PC-3 (cell line): Measurements from ENCODE around the gene CERKL.

ENCODE experiments used
- EZH2phosphoT487 ChIP-seq: fragments of 300-600 bp; sonication (generic); IDR thresholded peaks from 2 replicates; pipeline ENCODE4 v1.6.1; 2018; ENCODE audit warnings: mild to moderate bottlenecking, antibody characterized with exemption, low read length, borderline replicate concordance
- TF ChIP-seq, protein P1 (sequence below): fragments of 300-600 bp; sonication (generic); conservative IDR thresholded peaks from 2 replicates; pipeline ENCODE4 v1.5.1; 2017; ENCODE audit warnings: antibody characterized with exemption, low read depth, mild to moderate bottlenecking, low read length

DNA sequence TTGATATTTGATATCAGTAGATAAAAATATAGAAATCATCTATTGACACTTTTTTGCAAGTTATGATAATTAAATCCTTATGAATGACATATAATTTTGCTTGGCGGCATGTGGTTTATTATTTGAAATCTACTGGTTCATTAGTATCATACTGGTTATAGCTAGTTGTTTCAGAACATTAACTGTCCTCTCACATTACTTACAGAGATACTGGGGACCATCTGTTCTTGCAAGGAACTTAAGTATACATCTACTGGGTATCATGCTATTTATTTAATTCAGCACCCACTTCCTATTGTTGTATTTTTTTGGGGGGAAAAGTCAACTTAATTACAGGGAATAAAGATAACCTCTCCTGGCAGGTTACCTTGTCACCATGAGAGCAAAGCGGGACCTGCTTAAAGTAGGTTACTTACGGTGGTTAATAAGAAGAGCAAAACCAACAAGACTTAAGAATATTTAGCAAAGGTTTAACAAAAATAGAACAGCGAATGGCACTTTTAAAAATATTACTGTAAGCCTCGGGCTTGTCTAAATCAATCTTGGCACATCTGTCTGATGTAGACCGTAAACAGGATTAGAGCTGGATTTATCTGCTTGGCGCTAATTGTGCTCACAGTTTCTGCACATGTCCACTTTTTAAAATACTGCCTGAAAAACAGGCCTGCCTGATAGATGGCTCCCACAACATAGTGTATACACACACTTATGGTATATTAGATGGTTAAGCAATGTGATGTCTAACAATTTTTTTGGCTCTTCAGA lies 41.8 kb downstream of the CERKL start:
- TF ChIP-seq, protein P1, sequence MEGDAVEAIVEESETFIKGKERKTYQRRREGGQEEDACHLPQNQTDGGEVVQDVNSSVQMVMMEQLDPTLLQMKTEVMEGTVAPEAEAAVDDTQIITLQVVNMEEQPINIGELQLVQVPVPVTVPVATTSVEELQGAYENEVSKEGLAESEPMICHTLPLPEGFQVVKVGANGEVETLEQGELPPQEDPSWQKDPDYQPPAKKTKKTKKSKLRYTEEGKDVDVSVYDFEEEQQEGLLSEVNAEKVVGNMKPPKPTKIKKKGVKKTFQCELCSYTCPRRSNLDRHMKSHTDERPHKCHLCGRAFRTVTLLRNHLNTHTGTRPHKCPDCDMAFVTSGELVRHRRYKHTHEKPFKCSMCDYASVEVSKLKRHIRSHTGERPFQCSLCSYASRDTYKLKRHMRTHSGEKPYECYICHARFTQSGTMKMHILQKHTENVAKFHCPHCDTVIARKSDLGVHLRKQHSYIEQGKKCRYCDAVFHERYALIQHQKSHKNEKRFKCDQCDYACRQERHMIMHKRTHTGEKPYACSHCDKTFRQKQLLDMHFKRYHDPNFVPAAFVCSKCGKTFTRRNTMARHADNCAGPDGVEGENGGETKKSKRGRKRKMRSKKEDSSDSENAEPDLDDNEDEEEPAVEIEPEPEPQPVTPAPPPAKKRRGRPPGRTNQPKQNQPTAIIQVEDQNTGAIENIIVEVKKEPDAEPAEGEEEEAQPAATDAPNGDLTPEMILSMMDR = no peak
- TF ChIP-seq EZH2phosphoT487 = no peak
